ENCODE results near the gene GPC3. TPM values are rescaled to one million over a fixed set of nuclear protein-coding genes. Genes with fewer than 3 reads are reported as not detected.

GPC3 gene
- total and polyA plus RNA-seq, 2 experiments from 2014 or later: 36.8 to 60.1 TPM

- Histone ChIP-seq H2AFZ (no peak overlapping the region), H3K4me1 (ENCODE audit: insufficient read depth) (no peaks in the 10 kb centered on the region), H4K20me1 (replicated peaks; ENCODE audit: insufficient read depth) (no peaks in the 10 kb centered on the region), H3F3A (replicated peaks; ENCODE audit: low read depth) (no peaks in the 10 kb centered on the region), H3K4me2 (no peak overlapping the region), H3K9me2 (ENCODE audit: insufficient read depth) (no peaks in the 10 kb centered on the region), H3K27me3 (ENCODE audit: insufficient read depth) (no peaks in the 10 kb centered on the region), H3K27ac (ENCODE audit: low read depth) (no peak overlapping the region), H3K36me3 (ENCODE audit: insufficient read depth) (no peaks in the 10 kb centered on the region), H3K4me3 (no peak overlapping the region), H3K79me2 (replicated peaks; ENCODE audit: insufficient read depth) (no peaks in the 10 kb centered on the region)
- peak; percentile 70 for ATAC-seq
- TF ChIP-seq POLR2AphosphoS5 (IDR thresholded peaks at IDR 0.05; ENCODE audit: low read depth) (no peak), CTCF (conservative IDR thresholded peaks at IDR 0.05; ENCODE audit: low read depth in 2 of 2) (peak; percentile 51 to 67)
- Mint-ChIP-seq H3K4me1 (peaks cover 9% of the 10 kb centered on the region), H3K36me3 (ENCODE audit: low read depth) (no peaks in the 10 kb centered on the region), H3K4me3 (no peak overlapping the region), H3K27ac (no peak overlapping the region), H3K27me3 (ENCODE audit: insufficient read depth, low read depth, poor library complexity) (peaks cover 2% of the 10 kb centered on the region), H3K9me3 (no peaks in the 10 kb centered on the region)
- peak; percentile 68 for DNase-seq (ENCODE audit: low spot score)
These were observed 209.3 kb downstream of the GPC3 start for GRCh38 chrX:133776072-133776471.

GRCh38 chrX:133774807-133775206 lies 210.6 kb downstream of the GPC3 start:
- H3K27ac ChIP-seq (ENCODE audit: low read depth): no peak overlapping the region

More at GRCh38 chrX:133774807-133775206, 210.6 kb downstream of the GPC3 start:
- Mint-ChIP-seq H3K36me3 (ENCODE audit: low read depth) (no peaks in the 10 kb centered on the region), H3K4me3 (no peak overlapping the region), H3K4me1 (peaks cover 7% of the 10 kb centered on the region), H3K27me3 (ENCODE audit: insufficient read depth, low read depth, poor library complexity) (peaks cover 2% of the 10 kb centered on the region), H3K9me3 (no peaks in the 10 kb centered on the region), H3K27ac (no peak overlapping the region)
- no peaks in the 10 kb centered on the region for H3K27me3 ChIP-seq (ENCODE audit: insufficient read depth)
- TF ChIP-seq EZH2 (IDR thresholded peaks at IDR 0.05; ENCODE audit: low read depth, unreplicated experiment) (no peak), REST (IDR thresholded peaks at IDR 0.05; ENCODE audit: unreplicated experiment) (no peak), ZNF462 (CRISPR knock-in tag; IDR thresholded peaks at IDR 0.05) (no peak), EZH2phosphoT487 (IDR thresholded peaks at IDR 0.05; ENCODE audit: unreplicated experiment) (no peak), POLR2AphosphoS5 (IDR thresholded peaks at IDR 0.05; ENCODE audit: low read depth) (no peak), CTCF (conservative IDR thresholded peaks at IDR 0.05; ENCODE audit: low read depth in 2 of 2) (no peak), NANOG (IDR thresholded peaks at IDR 0.05; ENCODE audit: borderline replicate concordance) (no peak), STAT1 (IDR thresholded peaks at IDR 0.05; ENCODE audit: unreplicated experiment) (no peak)
- H2AFZ ChIP-seq: no peak overlapping the region
- no peaks in the 10 kb centered on the region for H3F3A ChIP-seq (replicated peaks; ENCODE audit: low read depth)
- ATAC-seq: no peak
- no peak overlapping the region for H3K4me2 ChIP-seq
- H4K20me1 ChIP-seq (replicated peaks; ENCODE audit: insufficient read depth): no peaks in the 10 kb centered on the region
- no peak for DNase-seq (ENCODE audit: low spot score)
- H3K79me2 ChIP-seq (replicated peaks; ENCODE audit: insufficient read depth): no peaks in the 10 kb centered on the region
- H3K9me2 ChIP-seq (ENCODE audit: insufficient read depth): no peaks in the 10 kb centered on the region
- no peak overlapping the region for H3K4me3 ChIP-seq
- no peaks in the 10 kb centered on the region for H3K4me1 ChIP-seq (ENCODE audit: insufficient read depth)
- H3K36me3 ChIP-seq (ENCODE audit: insufficient read depth): no peaks in the 10 kb centered on the region

Data from GM23338 (cell line).